GM18873 (cell line): ENCODE data around the gene SEMA3F.
"Not testable (repeated sequence)": the region's sequence is repeated elsewhere in the genome, so short reads cannot be mapped to it uniquely, and the experiment has no call there.

Experiments
- ATAC-seq: cut with Tn5 transposase; IDR thresholded peaks from one replicate; pipeline ENCODE4 v1.9.1; 2021; ENCODE audit warnings: mild to moderate bottlenecking, moderate library complexity, moderate number of reproducible peaks; ENCODE audit not compliant: unreplicated experiment, low FRiP score

The SEMA3F gene

DNA sequence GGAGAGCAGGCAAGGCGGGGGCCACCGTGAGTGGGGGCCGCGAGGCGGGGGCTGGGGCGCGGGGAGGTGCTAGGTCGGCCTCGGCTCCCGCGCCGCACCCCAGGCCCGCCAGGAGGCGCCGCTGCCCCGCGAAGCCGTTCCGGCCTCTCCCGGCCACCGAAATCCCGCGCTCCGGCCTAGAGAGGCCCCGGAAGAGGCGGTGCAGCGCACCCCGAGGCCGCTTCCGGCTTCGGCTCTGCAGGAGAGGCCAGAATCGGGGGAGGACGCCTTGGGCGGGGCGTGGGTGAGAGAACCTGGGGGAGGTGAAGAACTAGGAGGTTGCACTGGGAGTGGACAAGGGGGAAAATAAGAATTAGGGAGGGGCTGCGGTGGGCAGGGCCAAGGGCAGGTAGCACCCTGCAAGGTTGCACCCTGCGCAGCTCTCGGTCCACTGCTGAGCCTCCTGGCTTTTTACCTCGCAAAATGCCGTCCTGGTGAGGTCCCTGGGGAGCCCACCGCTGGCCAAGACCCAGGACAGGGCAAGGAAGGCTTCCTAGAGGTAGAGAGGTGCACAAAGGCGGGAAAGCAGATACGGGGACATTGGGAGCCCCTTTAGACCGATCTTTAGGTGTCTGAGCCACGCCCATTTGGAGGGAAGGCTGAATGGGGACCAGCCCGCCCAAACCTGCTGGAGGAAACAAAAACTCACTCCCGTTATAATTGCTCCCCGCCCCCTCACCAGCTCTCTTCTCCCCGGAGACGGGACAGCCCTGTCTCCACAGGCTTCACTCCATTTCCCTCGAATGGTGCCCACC lies 72.5 kb downstream of the SEMA3F start:
- ATAC-seq: peak; percentile 68

DNA sequence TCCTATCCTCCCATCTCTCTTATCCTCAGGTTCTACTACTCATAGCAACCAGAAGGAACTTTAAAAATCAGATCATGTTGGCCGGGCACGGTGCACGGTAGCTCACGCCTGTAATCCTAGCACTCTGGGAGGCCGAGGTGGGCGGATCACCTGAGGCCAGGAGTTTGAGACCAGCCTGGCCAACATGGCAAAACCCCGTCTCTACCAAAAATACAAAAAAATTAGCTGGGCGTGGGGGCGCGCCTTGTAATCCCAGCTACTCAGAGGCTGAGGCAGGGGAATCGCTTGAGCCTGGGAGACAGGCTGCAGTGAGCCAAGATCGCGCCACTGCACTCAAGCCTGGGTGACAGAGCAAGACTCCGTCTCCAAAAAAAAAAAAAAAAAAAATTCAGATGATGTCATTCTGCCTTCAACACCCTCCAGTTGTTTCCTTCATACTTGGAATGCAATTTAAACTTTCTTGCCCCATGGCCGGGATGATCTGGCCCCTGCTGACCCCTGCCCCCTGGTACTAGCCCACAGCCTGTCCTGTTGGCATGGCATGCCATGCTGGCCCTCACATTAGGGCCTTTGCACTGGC lies 73.2 kb downstream of the SEMA3F start:
- ATAC-seq: not testable (repeated sequence)

- no peak for ATAC-seq
Observed at GRCh38 chr3:50229490-50229889, 74.4 kb downstream of the SEMA3F start.

GRCh38 chr3:50230104-50230793 lies 75.1 kb downstream of the SEMA3F start:
- ATAC-seq: no peak

DNA sequence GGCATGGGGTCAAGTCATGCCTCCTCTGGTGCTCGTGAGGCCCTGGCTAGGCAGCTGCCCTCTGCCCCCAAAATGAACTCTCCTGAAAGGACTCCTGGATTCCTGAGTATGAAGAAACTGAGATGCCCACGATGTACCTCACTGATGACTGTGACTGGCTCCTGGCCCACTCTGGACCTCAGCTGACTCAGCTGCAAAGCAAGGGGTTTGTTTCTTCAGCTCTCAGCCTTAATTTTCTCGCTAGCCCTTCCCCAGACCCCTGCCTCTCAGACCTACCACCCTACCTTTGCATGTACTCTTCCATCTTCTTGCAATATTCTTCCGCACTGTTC lies 75.6 kb downstream of the SEMA3F start:
- ATAC-seq: no peak

GRCh38 chr3:50231581-50231980 lies 76.5 kb downstream of the SEMA3F start:
- no peak for ATAC-seq

- no peak for ATAC-seq
Observed at GRCh38 chr3:50232303-50232702, 77.2 kb downstream of the SEMA3F start.

GRCh38 chr3:50233176-50233575 lies 78.1 kb downstream of the SEMA3F start:
- no peak for ATAC-seq

GRCh38 chr3:50235716-50236483 lies 80.8 kb downstream of the SEMA3F start, which contains the start of gene GNAI2:
TSS of gene GNAI2 (plus strand) at chr3:50236204. CDS start at chr3:50236336, 132 bp downstream.
- ATAC-seq: peak; percentile 90

- no peak for ATAC-seq
Observed at GRCh38 chr3:50236484-50237132, 81.5 kb downstream of the SEMA3F start.

DNA sequence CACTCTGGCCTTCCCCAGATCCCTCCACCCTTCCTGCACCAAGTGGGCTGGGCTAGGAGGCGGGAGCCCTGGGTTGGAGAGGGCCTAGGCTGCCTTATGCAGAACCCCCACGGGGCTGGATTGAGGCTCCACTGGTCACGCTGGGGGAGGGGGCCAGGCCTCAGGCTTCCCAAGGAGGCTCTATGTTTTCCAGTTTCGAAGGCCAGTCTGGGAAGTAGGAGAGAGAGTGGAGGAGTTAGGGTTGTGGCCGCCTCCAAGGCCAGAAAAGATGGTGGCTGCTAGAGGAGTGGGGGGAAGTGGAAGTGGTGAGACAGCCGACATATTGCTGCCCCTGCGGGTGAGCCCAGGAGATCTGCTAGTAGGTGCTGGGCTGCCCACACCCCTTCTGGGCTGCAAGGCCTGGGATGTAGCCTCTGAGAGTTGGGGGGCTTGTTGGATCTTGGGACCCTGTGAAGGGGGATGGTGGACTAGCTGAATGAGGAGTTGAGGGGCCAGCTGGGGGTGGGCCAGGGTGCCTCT lies 82.1 kb downstream of the SEMA3F start:
- no peak for ATAC-seq

DNA sequence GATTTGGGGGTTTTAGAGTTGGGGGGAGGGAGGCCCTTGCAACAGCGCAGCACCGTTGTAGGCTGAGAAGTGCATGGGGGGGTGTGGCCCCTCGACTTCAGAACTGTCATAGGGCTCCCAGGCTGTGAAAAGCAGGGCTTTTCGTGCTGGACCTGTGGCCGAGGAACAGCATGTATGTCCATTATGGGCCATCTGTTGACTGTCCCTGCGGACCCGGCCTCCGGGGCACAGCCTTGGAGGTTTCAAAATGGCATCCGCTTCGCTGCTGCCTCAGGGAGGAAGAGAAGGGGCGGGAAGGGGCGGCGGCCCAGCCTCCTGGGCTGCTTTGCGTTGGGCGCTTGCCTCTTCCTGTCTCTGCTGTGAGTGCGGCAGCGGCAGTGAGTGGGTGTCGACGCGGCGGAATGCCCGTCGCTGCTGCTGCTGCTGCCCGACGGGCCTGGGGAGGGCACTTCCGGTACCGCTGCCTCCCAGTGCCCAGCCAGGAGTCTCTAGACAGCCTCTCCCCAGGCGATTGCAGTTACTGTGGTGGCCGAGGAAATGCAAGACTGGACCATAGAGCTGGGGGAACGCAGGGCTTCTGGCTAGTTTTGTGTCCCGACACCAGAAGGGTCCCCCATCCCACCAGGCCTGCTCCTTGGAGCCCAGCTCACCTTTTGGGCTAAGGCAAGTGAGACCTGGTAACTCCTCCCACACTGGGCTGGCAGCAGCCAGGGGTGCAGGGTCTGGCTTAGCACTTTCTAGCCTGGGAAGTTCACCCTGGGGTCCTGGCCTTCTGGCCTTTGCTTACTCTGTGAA lies 82.8 kb downstream of the SEMA3F start:
- ATAC-seq: peak; percentile 36

DNA sequence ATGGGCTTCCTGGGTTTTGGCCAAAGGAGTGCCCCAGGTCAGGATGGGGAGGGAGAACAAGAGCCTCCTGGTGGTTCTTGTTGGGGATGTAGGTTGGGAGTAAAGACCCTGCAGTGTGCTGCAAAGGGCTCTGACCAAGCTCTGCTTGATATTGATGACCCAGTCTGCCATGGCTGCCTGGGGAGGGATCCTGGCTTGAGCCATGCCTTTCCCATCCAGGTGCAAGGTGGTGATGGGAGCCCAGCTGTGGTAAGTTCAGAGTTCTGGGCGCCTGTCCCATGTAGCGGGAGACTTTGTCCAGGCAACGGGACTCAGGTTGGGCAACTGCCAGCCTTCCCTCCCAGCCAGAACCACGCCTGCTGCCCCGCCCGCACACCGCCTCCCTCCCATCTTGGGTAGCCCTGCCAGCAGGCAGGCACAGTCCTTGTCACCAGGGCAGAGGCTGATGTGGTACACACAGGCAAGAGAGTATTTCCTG lies 83.5 kb downstream of the SEMA3F start:
- ATAC-seq: no peak
